CD4-positive, alpha-beta T cell treated with Interleukin-15 for 1 hour (primary cell): ENCODE results near the gene DNAH11.
A peak's percentile ranks its signal among the peaks of the same experiment; 100 is the strongest.
"Not testable (repeated sequence)": the region's sequence is repeated elsewhere in the genome, so short reads cannot be mapped to it uniquely, and the experiment has no call there.

Experiments used
- DNase-seq: peaks from one replicate; pipeline ENCODE4 v3.0.0-alpha.2; 2020

Gene DNAH11

DNA sequence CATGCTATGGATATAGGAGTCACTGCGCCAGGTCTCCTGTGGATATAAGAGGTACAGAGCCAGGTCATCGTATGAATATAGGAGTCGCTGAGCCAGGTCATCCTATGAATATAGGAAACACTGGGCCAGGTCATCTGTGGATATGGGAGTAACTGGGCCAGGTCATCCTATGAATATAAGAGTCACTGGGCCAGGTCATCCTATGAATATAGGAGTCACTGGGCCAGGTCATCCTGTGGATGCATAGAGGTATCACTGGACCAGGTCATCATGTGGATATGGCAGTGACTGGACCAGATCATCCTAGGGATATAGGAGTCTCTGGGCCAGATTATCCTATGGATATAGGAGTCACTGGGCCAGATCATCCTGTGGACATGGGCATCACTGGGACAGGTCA, 181.7 kb downstream of the DNAH11 start:
- DNase-seq, result no peak

DNA sequence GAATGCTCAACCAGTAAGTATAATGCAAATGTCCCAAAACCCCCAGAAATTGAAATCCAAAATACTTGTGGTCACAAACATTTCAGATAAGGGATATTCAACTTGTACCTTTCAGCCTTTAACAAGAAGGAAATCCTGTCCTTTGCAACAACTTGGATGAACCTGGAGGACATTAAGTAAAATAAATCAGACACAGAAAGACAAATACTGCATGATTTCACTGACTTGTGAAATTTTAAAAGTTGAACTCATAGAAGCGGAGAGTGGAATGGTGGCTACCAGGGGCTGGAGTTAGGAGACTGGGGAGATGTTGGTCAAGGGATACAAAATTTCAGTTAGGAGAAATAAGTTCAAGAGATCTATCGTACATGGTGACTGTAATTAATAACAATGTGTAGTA, 187.6 kb downstream of the DNAH11 start:
- no peak for DNase-seq

DNA sequence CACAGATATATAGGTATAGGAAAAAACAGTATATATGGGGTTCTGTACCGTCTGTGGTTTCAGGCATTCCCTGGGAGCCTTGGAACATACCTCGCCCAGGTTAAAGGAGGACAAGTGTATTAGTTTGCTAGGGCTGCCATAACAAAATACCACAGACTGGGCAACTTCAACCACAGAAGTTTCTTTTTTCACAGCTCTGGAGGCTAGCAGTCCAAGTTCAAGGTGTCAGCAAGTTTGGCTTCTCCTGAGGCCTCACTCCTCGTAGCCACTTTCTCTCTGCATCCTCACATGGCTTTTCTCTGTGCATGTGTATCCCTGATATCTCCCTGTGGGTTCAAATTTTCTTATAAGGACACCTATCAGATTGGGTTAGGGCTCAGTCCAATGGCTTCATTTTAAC, 189.1 kb downstream of the DNAH11 start:
- DNase-seq, result no peak

DNA sequence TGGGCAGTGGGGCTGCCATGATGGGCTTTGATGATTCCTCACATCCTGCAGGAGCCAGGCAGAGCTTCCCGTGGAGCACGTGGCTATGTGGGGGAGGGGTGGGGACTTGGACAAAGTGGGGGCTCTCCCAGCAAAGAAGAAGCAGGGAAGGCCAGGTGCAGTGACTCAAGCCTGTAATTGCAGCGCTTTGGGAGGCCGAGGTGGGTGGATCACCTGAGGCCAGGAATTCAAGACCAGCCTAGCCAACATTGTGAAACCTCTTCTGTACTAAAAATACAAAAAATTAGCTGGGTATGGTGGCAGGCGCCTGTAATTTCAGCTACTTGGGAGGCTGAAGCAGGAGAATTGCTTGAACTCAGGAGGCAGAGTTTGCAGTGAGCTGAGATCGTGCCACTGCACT, 190.1 kb downstream of the DNAH11 start:
- DNase-seq, result not testable (repeated sequence)

DNA sequence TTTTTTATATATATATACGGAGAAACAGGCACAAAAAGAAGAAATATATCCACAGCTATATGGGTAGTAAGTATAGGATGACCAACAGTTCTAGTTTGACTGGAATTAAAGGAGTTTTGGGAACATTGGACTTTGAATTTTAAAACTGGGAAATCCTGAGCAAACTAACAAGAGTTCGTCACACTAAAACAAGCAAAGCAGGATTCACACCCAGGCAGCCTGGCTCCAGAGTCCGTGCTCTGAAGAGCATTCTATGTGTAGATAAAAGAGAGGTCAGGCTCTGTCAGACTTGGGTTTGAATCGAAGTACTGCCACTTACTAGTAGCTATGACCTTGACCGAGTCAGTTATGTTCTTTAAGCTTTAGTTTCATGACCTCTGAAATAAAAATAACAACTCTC, 191.0 kb downstream of the DNAH11 start:
- DNase-seq, result no peak

DNA sequence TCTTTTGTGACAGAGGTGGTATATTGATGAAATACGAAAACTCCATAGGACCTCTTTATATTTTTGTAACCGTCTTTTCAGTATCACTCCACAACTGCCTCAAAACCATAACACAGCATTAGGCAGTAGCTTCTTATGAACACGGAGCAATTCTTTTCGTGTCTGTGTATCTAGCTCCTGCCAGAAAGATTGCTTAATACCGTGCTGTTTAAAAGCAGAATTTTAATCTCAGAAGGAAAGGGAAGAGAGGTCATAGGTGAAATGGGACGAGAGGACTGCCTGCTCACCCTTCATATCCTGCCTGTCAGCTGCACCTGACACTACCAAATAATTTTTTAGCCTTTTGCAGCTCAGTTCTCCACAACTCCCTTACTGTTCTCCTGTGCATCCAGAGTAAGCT, 200.7 kb downstream of the DNAH11 start:
- no peak for DNase-seq

DNA sequence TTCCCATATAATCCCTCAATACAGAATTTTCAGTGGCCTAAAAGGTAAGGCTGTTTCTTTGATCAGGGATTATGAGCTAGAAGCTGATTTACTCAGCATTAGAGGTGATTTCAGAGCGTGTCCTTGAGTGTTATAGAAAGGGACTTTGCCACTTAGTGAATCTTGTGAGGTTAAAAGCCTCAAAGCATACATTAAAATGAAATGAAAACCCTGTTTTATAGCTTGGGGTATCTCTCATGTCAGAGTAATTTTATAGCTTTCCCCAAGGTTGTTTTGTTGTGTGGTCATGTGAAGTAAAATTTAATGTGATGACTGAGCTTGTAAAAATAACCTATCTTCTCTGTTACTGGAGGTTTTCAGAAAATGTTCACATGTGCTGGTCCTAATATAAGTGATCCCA, 204.1 kb downstream of the DNAH11 start:
- DNase-seq, result no peak

DNA sequence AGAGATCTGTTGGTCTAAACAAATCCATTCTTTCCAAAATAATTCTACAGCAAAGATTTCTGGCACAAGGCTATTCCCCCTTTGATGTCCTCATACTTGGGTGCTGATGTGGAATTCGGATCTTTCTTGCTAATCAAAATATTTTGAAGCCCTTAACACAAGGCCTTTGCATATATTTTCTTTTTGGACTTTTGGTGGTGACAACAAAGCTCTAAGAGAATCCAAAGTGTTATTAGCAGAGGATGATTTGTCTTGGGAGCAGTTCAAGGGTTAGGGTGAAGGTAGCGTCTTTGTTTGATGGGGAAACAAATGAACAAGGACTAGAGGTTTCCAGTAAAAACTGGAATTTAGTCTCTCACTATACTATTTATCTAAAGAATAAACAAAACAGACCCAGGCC, 205.0 kb downstream of the DNAH11 start:
- DNase-seq, result no peak

DNA sequence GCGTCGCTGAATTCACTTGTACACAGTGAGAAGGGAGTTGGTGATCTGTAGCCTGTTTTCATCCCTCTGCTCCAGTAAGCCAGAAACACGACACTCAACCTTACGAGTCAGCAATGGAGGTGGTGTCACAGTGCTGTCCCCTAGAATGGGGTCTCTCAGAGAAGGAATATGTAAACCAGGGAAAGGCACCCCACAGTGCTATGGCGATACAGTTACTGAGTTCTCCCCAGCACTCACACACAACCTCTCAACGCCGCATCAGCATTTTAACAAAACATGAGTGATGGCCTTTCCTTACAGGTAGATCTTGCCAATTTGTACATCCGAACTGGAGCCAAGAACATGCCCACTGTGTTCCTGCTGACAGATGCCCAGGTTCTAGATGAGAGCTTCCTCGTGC, 206.5 kb downstream of the DNAH11 start:
- no peak for DNase-seq

DNA sequence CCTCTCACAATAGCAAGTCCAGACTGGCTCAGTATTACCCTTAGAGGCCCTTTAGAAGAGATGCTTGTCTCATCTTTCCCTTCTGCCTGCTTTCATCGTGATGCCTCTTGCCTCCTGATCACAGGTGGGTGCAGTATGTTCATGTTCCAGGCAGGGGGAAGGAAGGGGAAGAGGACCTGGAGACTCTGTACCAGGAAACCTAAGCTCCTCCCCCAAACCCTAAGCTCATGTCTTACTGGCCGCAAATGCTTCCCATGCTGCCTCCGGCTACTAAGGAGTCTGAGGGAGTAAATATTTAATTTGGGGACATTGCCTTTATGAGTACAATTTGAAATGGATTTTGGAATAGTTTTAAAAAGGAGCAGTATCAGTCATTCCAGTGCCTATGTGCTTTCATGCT, 210.2 kb downstream of the DNAH11 start:
- no peak for DNase-seq

DNA sequence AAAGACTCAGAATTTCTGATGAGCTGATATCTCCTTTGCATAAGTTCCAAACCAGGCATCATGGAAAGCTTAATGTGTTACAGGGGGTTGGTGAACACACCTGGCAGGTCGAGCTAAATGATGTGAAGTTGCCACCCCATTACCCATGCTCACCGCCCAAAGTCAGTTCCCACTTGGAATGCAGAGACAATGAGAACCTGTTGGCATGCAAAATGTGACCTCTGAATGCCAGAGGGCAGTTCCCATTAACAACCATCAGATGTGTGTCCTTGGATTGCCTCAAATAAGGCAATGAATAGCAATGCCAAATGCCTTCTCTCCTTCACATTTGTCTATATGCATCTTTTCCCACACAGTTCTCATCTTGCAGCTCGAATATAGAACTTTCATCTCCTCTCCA, 212.1 kb downstream of the DNAH11 start:
- DNase-seq, result no peak

DNA sequence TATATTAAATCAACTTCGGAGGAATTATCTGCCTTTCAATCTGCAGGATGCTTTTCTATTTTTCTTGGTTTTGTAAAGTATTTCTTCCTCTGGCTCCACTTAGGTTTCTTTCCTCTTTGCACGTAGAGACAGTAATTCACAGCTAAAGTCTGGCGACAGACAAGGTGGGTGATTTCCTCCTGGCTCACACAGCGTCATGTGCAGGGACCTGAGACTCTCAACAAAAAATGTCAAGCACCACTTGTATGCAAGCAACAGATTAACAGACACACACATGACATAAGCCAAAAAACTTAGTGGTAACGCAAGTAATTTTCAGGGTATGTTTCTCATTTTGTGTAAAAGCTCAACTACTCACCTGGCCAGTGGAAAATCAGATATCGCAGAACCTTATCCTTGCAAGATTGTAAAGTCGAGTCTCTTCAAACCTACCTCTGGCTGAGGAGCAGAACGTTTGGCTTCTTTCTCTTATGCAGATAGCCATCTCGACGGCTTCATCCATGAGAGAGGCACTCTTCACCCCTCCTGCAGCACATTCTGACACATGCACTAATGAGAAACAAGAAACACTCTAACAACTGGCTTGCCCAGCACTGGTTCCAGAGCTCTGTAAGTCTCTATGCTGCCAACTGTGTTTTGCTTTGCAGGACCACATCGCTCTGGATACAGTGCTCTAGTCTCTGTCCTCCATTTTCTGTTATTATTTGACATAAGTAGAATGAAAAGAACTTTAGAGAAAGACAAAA, 214.9 kb downstream of the DNAH11 start:
- DNase-seq, result no peak

DNA sequence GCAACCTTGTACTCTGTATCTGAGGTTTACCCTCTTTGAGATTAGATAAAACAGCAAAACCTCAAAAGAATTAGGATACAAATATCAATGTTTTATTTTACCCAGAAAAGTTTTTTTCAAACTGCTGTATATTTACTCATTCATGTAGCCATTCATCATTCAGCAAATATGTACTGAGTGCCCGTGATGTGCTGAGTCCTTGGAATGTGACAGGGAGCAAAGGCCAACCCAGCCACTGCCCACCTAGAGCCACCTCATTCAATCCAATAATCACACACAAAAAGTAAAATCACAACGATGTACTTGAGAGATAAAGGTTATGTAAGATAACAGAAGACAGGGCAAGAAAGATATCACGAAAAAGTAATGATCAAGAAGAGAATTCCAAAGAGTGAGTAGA, 215.4 kb downstream of the DNAH11 start:
- DNase-seq, result no peak

DNA sequence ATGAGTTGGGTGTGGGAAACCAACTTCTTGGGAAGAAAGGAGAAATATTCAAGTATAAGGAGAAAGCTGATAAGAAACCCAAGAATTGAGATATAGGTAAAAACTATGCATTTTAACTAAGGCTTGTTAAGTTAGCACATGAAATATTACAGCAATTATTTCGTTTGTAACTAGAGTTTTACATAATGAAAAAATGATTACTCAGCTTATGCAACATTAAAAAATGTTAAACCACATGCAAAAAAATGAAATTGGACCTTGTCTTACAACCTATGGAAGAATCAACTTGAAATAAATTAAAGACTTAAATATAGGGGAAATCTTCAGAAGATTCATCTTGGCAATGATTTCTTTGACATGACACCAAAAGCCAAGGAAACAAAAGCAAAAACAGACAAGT, 219.6 kb downstream of the DNAH11 start:
- no peak for DNase-seq

DNA sequence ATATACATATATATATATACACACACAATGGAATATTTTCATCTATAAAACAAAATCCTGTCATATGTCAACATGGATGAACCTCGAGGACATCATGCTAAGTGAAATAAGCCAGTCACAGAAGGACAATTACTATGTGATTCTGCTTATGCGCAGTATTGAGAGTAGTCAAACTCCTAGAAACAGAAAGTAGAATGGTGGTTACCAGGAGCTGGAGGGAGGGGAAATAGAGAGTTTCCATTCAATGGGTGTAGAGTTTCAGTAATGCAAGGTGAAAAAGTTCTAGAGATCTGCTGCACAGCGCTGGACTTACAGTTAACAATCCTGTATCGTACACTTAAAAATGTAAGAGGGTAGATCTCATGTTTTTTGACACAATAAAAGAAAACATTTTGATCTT, 221.0 kb downstream of the DNAH11 start:
- no peak for DNase-seq

DNA sequence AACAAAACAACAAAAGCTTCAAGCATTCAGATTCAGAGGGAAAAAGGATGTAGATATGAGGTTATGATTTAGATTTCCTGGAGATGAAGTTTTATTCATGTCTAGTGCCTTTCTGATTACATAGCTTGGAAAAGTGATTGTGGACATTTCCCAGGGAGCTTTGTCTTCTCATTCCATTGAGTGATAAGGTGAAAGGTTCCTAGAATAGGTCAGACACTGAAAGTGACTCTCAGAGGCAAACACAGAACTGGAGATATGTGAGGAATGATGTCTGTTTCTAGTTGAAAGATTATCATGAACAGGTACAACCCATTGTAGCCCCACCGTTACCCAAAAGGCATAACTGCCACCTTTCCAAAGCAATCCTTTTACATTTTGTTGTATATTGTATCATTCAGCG, 223.4 kb downstream of the DNAH11 start:
- DNase-seq, result no peak

DNA sequence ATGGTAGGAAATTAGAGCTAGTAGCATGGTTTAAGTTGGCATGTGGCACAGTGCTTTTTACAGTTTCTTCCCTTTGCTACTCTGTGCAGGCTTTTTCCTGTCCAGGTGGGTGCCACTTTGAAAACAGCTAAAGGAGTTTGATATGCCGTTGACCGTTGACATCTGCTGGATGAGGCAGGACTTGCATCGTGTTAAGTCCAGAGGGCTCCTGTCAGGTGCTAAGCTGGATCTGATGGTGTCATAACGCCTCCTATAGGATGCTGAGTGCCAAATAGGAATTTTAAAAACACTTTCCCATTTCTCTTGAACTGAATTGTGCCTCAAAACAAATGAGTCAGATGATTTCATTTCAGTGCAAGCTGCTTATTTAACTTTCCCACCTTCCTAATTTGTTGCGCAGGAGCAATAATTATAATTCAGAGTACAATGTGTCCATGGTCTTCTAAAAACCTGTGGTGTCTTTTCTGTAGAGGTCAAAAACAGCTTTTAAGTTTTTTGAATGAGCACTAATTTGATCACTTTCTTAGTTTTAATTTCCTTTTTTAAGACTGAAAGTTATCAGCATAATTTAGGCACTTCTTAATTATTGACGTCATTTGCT, 224.6 kb downstream of the DNAH11 start:
- DNase-seq, result peak; percentile 19

DNA sequence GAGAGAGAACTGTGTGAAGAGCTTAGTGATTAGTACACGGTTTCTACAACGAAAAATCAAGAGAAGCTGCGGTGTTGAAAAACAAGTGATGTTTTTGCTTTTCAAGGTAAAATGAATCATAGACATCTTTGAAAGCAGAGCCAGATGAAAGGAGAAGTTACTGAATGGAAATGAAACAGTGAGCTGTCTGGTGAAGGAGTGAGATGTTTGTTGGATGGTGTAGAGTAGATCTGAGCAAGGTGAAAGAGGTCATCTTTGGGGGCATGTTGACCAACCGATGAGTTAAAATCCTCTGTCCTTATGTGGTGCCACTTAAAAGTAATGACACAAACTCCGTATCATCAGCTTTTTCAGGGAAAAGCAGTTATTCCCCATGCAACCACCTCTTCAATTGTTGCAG, 225.4 kb downstream of the DNAH11 start:
- DNase-seq, result no peak

DNA sequence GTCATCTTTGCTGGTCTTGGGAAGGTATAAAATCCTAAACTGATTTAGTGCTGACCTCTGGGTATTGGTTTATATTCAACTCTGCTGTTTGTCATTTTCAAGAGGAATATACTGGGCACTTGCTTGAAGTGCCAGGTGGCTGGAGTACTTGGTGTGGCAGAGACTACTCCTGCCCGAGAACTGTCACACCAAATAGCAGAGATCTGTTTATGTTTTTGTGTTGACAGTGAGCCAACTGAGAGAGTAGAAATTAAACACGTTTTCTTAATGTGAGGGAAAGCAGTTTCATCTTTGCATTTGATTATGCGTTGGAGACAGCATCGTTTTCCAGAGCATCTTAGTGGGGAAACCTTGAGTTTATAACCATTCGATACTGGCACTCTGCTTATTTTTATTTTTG, 228.4 kb downstream of the DNAH11 start:
- no peak for DNase-seq

DNA sequence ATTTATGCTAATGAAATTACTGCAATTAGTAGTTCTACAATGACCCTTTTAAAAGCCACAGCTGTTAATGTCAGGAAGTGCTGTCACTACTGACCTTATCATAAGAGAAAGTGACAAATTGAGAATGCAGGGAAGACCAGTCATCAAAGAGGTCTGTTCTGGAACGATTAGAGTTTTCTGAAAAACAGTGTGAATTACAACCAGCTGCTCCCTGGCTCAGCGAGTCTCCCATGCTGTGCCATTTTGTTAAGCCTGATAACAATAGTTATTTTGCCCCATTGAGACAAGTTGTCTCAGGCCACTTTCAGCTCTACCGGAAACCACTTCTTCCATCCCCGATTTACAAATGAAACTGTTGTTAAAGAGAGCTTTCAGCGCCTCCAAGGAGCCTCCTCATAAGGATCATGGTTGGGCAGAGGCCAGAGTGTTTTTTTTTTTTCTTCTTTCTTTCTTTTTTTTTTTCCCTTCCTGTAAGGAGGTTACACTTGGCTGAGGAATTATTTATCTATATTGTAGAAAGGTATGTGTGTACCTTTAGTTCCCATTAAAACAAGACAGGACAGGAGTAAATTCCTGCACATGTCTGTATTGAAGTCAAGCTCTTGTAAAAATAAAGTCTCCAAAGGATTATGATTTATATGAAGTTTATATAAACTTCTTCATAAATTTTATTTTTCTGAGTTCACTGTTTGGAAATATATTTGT, 229.2 kb downstream of the DNAH11 start:
- no peak for DNase-seq

DNA sequence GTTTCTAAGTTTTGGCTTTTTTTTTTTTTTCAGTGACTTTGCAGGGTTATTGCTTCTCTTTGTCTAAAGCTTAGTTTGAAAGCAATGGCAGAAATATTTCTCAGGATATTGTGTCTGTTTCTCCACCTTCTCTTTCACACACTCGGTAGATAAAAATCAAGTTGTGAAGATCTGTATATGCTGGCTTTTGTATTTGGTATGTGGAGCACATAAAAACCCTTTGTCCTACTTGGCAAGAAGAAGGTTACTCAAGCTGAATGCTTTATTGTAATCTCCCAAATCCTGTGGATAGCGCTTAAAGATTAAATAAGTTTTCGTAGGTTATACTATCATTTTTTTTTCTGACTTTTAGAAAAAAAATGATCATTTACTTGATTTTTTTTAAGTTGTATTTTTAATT, 230.5 kb downstream of the DNAH11 start:
- no peak for DNase-seq

DNA sequence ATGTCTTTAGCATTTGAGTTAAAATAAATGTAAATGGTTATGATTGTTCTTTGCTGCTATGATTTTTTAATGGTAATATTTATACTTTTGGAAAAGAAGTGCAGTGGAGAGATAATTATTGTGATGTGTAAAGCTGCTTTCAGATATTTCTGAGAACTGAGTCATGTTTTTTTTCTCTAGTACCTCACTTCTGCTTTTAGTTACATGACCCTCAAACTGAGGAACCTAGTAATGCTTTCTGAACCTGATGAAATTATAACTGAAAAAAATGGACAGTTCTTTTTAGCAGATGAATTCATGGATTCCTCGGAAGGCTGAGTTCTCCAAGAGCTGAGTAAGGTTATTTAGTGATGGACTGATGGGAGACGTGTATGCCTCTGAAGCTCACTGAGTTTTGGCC, 235.1 kb downstream of the DNAH11 start:
- no peak for DNase-seq

DNA sequence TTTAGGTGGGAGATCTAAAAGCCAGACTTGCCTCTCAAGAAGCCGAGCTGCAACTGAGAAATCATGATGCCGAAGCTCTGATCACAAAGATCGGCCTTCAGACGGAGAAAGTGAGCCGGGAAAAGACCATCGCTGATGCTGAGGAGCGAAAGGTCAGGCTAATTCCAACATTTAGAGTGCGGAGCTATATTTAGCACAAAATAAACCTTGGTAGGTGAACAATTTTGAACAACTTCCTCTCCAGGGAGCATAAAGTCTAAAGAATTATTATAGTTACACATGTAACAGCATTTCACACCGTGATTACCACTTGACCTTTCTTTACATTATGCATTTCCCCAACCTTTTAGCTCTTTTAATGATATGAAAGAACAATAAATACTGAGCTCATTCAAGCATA, 236.1 kb downstream of the DNAH11 start:
- no peak for DNase-seq

DNA sequence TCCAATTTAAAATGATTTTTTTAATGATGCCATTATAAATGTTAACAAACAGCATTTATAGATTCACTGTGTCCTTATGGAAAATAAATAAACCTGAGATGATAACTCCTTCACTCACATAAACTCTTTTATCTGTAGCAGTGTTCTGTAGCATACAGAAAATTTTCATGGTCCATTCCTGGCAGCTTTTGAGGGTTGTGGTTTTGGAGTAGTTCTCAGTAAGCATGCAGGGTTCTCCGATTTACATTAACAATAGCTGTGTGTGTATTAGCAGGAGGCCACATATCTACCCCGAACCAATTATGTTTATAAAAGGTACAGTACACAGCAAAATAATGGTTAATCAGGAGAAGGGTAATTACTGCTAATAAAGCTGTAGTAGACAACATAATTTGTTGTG, 240.2 kb downstream of the DNAH11 start:
- DNase-seq, result no peak

DNA sequence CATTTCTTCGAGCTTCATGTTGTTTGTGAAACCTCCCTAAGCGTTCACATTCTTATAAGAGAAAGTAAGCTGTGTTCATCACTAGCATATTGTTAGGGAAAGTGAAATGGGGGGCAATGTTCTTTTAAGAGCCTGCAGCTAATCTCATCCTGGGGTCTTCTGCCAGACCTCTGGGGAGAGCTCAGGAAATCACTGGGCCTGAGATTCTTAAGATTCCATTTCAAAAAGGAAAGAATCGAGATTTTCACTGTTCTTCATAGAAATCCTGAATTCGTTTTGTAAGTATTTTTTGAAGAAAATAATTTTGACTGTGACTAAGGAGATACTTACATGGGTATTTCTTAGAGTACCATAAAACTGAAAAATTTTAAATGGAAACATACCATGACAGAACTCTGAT, 242.2 kb downstream of the DNAH11 start:
- DNase-seq, result no peak
